Measurements from ENCODE around the gene CD2. TPM values are rescaled to one million over a fixed set of nuclear protein-coding genes. Genes with fewer than 3 reads are reported as not detected.

The CD2 gene
- total RNA-seq, 2 experiments from 2014 or later, result 150 to 151 TPM

- no peaks in the 10 kb centered on the region for H3K9me3 ChIP-seq (ENCODE audit: control insufficient read depth in 1 of 2, insufficient read depth in 1 of 2, low read length in 2 of 2)
- intact Hi-C loops (cut with DNase I, micrococcal nuclease), result loop anchor here in 1 of 2 experiments (5.0 kb wide), 1 partner anchor 149 kb away; the partner anchor contains the start of gene CD58
- no peak for ATAC-seq (ENCODE audit: poor library complexity)
- no peak overlapping the region for H3K4me3 Mint-ChIP-seq
- peaks cover 7% of the 10 kb centered on the region for H3K4me1 Mint-ChIP-seq (ENCODE audit: low read depth)
- no peaks in the 10 kb centered on the region for H3K9me3 Mint-ChIP-seq
- ChIA-PET POLR2A (no interaction called here), CTCF (no interaction called here)
- H3K27ac Mint-ChIP-seq, result no peak overlapping the region
- no peaks in the 10 kb centered on the region for H3K4me1 ChIP-seq (ENCODE audit: insufficient read depth, low read length)
- no peak for TF ChIP-seq CTCF (IDR thresholded peaks at IDR 0.05)
- no peak overlapping the region for H3K4me3 ChIP-seq (ENCODE audit: low read length)
- H3K27ac ChIP-seq (ENCODE audit: low read depth in 1 of 2, low read length in 2 of 2), result no peak overlapping the region
- no peaks in the 10 kb centered on the region for H3K27me3 ChIP-seq (ENCODE audit: control insufficient read depth in 1 of 2, insufficient read depth in 2 of 2, low read length in 2 of 2)
- no peaks in the 10 kb centered on the region for H3K36me3 Mint-ChIP-seq (ENCODE audit: low read depth)
- H3K36me3 ChIP-seq (ENCODE audit: insufficient read depth, low read length), result no peaks in the 10 kb centered on the region
- no peaks in the 10 kb centered on the region for H3K27me3 Mint-ChIP-seq
- no peak for DNase-seq
Observed at GRCh38 chr1:116721039-116721405, 33.2 kb upstream of the CD2 start.

GRCh38 chr1:116721451-116722007 is 32.7 kb upstream of the CD2 start:
- Histone ChIP-seq H3K4me3 (ENCODE audit: low read length) (no peak overlapping the region), H3K27ac (ENCODE audit: low read depth in 1 of 2, low read length in 2 of 2) (no peak overlapping the region), H3K36me3 (ENCODE audit: insufficient read depth, low read length) (no peaks in the 10 kb centered on the region), H3K4me1 (ENCODE audit: insufficient read depth, low read length) (no peaks in the 10 kb centered on the region), H3K9me3 (ENCODE audit: control insufficient read depth in 1 of 2, insufficient read depth in 1 of 2, low read length in 2 of 2) (no peaks in the 10 kb centered on the region), H3K27me3 (ENCODE audit: control insufficient read depth in 1 of 2, insufficient read depth in 2 of 2, low read length in 2 of 2) (no peaks in the 10 kb centered on the region)
- H3K9me3 Mint-ChIP-seq, result no peaks in the 10 kb centered on the region
- DNase-seq, result no peak
- no peak overlapping the region for H3K4me3 Mint-ChIP-seq
- ATAC-seq (ENCODE audit: poor library complexity), result no peak
- no peaks in the 10 kb centered on the region for H3K27me3 Mint-ChIP-seq
- intact Hi-C loops (cut with DNase I, micrococcal nuclease), result loop anchor here in 1 of 2 experiments (5.0 kb wide), 1 partner anchor 149 kb away; the partner anchor contains the start of gene CD58
- POLR2A ChIA-PET, result no interaction called here
- H3K4me1 Mint-ChIP-seq (ENCODE audit: low read depth), result peaks cover 12% of the 10 kb centered on the region
- TF ChIP-seq CTCF (IDR thresholded peaks at IDR 0.05), result no peak
- CTCF ChIA-PET, result no interaction called here
- no peaks in the 10 kb centered on the region for H3K36me3 Mint-ChIP-seq (ENCODE audit: low read depth)
- no peak overlapping the region for H3K27ac Mint-ChIP-seq

DNA sequence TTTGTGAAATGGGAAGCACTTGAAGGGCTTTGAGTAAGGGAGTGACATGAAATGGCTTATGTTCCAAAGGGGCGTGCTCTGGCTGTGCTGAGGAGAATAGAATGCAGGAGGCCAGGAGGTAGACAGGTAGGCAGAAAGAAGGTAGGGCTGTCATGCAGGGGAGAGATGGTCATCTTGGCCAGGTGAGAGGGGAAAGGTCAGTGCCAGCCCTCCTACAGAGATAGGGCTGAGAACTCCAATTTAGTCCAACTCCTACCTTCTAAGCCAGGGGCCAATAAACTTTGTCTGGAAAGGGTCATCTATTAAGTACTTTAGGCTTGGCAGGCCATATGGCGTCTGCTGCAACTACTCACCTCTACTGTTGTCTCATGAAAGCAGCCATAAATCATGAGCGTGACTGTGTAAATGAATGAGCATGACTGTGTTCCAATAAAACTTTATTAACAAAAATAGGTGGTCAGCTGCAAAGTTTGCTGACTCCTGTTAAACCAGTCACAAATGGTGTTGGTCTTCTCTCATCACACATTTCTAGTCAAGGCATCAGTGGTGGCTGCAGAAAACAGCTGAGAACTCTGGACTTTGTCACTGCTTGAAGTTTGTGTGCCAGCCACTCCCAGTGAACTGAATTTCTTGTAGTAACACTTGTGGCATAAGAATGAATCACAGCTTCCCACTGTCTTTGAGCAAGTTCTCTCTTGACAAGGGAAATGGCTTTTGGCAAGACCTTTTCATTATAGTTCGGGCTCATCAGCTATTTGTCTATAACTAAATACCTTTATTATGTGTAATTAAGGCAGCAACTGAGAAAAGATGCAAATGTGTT is 32.0 kb upstream of the CD2 start:
- no peak overlapping the region for H3K27ac Mint-ChIP-seq
- intact Hi-C loops (cut with DNase I, micrococcal nuclease), result loop anchor here in 1 of 2 experiments (5.0 kb wide), 1 partner anchor 150 kb away; the partner anchor contains the start of gene CD58
- H3K9me3 ChIP-seq (ENCODE audit: control insufficient read depth in 1 of 2, insufficient read depth in 1 of 2, low read length in 2 of 2), result no peaks in the 10 kb centered on the region
- ChIA-PET CTCF (interaction anchor here (3.1 kb wide), 1 partner anchor 95 kb away, joined by 15 read pairs; no protein-coding TSS in a partner anchor), POLR2A (no interaction called here)
- no peaks in the 10 kb centered on the region for H3K27me3 Mint-ChIP-seq
- TF ChIP-seq CTCF (IDR thresholded peaks at IDR 0.05), result no peak
- H3K4me3 ChIP-seq (ENCODE audit: low read length), result no peak overlapping the region
- no peaks in the 10 kb centered on the region for H3K36me3 Mint-ChIP-seq (ENCODE audit: low read depth)
- H3K27ac ChIP-seq (ENCODE audit: low read depth in 1 of 2, low read length in 2 of 2), result no peak overlapping the region
- H3K4me3 Mint-ChIP-seq, result no peak overlapping the region
- H3K4me1 ChIP-seq (ENCODE audit: insufficient read depth, low read length), result no peaks in the 10 kb centered on the region
- no peaks in the 10 kb centered on the region for H3K9me3 Mint-ChIP-seq
- no peak for ATAC-seq (ENCODE audit: poor library complexity)
- no peak for DNase-seq
- no peaks in the 10 kb centered on the region for H3K27me3 ChIP-seq (ENCODE audit: control insufficient read depth in 1 of 2, insufficient read depth in 2 of 2, low read length in 2 of 2)
- no peaks in the 10 kb centered on the region for H3K36me3 ChIP-seq (ENCODE audit: insufficient read depth, low read length)
- peaks cover 16% of the 10 kb centered on the region for H3K4me1 Mint-ChIP-seq (ENCODE audit: low read depth)
